WTC11 (cell line): ENCODE measurements around the gene MTOR. TPM values are rescaled to one million over a fixed set of nuclear protein-coding genes. Genes with fewer than 3 reads are reported as not detected.

Source experiments
- ATAC-seq: fragments of 200-7000 bp; cut with Tn5 transposase; 2 replicates; pipeline ENCODE4 v1.10.0; 2021; ENCODE audit warnings: mild to moderate bottlenecking, moderate library complexity
- CTCF ChIA-PET: fragments of 300-600 bp; sonication (Branson Sonifier 250); formaldehyde crosslinking; loops from one replicate; lab custom pipeline; 2021; ENCODE audit warnings: antibody characterized with exemption; lab: Charles Lee
- POLR2A ChIA-PET: fragments of 350-600 bp; sonication (Branson Sonifier 250); formaldehyde crosslinking; loops from one replicate; lab custom pipeline; 2021; ENCODE audit warnings: antibody characterized with exemption; lab: Charles Lee
- DNase-seq: peaks from one replicate; pipeline ENCODE4 v3.0.0; 2021; ENCODE audit warnings: low spot score
- H3K27ac Mint-ChIP-seq: 2 replicates; pipeline ENCODE4 v1.8.0; 2021; ENCODE audit warnings: mixed read lengths
- H3K27me3 Mint-ChIP-seq: 2 replicates; pipeline ENCODE4 v1.8.0; 2021; ENCODE audit warnings: low read depth, mild to moderate bottlenecking, moderate library complexity, mixed read lengths
- H3K36me3 Mint-ChIP-seq: 2 replicates; pipeline ENCODE4 v1.8.0; 2021; ENCODE audit warnings: mixed read lengths
- H3K4me1 Mint-ChIP-seq: 2 replicates; pipeline ENCODE4 v1.8.0; 2022; ENCODE audit warnings: mixed read lengths
- H3K4me3 Mint-ChIP-seq: 2 replicates; pipeline ENCODE4 v1.8.0; 2021; ENCODE audit warnings: mild to moderate bottlenecking, moderate library complexity, mixed read lengths
- H3K9me3 Mint-ChIP-seq: 2 replicates; pipeline ENCODE4 v1.8.0; 2021; ENCODE audit warnings: mixed read lengths
- ATF1 ChIP-seq: sonication (generic); formaldehyde crosslinking; IDR thresholded peaks from 2 replicates; pipeline ENCODE4 v1.8.1; 2023; ENCODE audit warnings: mild to moderate bottlenecking, moderate library complexity, missing genetic modification reagents
- ETV6 ChIP-seq: sonication (generic); formaldehyde crosslinking; IDR thresholded peaks from 2 replicates; pipeline ENCODE4 v1.8.1; 2022; ENCODE audit warnings: mild to moderate bottlenecking, missing genetic modification reagents
- FOXK1 ChIP-seq: sonication (generic); formaldehyde crosslinking; IDR thresholded peaks from 2 replicates; pipeline ENCODE4 v1.8.0; 2022; ENCODE audit warnings: mild to moderate bottlenecking, moderate library complexity, missing genetic modification reagents
- GABPB1 ChIP-seq: sonication (generic); formaldehyde crosslinking; IDR thresholded peaks from 2 replicates; pipeline ENCODE4 v1.8.1; 2023; ENCODE audit warnings: mild to moderate bottlenecking, missing genetic modification reagents
- GRHL2 ChIP-seq: fragments of 250-450 bp; sonication (Bioruptor Pico); IDR thresholded peaks from 2 replicates; pipeline ENCODE4 v1.8.0; 2022; ENCODE audit warnings: mild to moderate bottlenecking, moderate library complexity; ENCODE audit not compliant: insufficient replicate concordance, severe bottlenecking
- IRF2 ChIP-seq: sonication (generic); formaldehyde crosslinking; IDR thresholded peaks from 2 replicates; pipeline ENCODE4 v1.8.0; 2022; ENCODE audit warnings: low read depth, missing genetic modification reagents, borderline replicate concordance
- NFYB ChIP-seq: sonication (generic); formaldehyde crosslinking; conservative IDR thresholded peaks from 2 replicates; pipeline ENCODE4 v1.8.0; 2022; ENCODE audit warnings: low read depth, missing genetic modification reagents
- NR3C1 ChIP-seq: sonication (generic); formaldehyde crosslinking; conservative IDR thresholded peaks from 2 replicates; pipeline ENCODE4 v1.8.1; 2023; ENCODE audit warnings: low read depth, mild to moderate bottlenecking, missing genetic modification reagents
- PRRX2 ChIP-seq: fragments of 250-450 bp; sonication (Bioruptor Pico); IDR thresholded peaks from 2 replicates; pipeline ENCODE4 v1.8.0; 2021; ENCODE audit warnings: mild to moderate bottlenecking
- RELA ChIP-seq: sonication (generic); formaldehyde crosslinking; IDR thresholded peaks from 2 replicates; pipeline ENCODE4 v1.8.1; 2022; ENCODE audit warnings: missing genetic modification reagents, mild to moderate bottlenecking, borderline replicate concordance
- RORB ChIP-seq: fragments of 250-450 bp; sonication (Bioruptor Pico); IDR thresholded peaks from 2 replicates; pipeline ENCODE4 v1.9.0; 2021; ENCODE audit warnings: mild to moderate bottlenecking
- SMAD3 ChIP-seq: sonication (generic); formaldehyde crosslinking; IDR thresholded peaks from 2 replicates; pipeline ENCODE4 v1.8.0; 2022; ENCODE audit warnings: missing genetic modification reagents, mild to moderate bottlenecking, borderline replicate concordance
- TCF7 ChIP-seq: sonication (generic); formaldehyde crosslinking; IDR thresholded peaks from 2 replicates; pipeline ENCODE4 v1.8.0; 2022; ENCODE audit warnings: mild to moderate bottlenecking, low read depth, missing genetic modification reagents, moderate library complexity
- TEAD1 ChIP-seq: sonication (generic); formaldehyde crosslinking; IDR thresholded peaks from 2 replicates; pipeline ENCODE4 v1.8.0; 2022; ENCODE audit warnings: mild to moderate bottlenecking, missing genetic modification reagents
- total RNA-seq: library from RNA; stranded (reverse); gene quantifications from 3 replicates; pipeline ENCODE4 v1.2.3, GENCODE V29; 2021
- TF ChIP-seq, protein P1 (sequence below): sonication (generic); formaldehyde crosslinking; IDR thresholded peaks from 2 replicates; pipeline ENCODE4 v1.8.1; 2023; ENCODE audit warnings: mild to moderate bottlenecking, missing genetic modification reagents
- TF ChIP-seq, protein P2 (sequence below): fragments of 250-450 bp; sonication (Bioruptor Pico); IDR thresholded peaks from 2 replicates; pipeline ENCODE4 v1.9.0; 2021; ENCODE audit warnings: mild to moderate bottlenecking
- TF ChIP-seq, protein P3 (sequence below): fragments of 250-450 bp; sonication (Bioruptor Pico); IDR thresholded peaks from 2 replicates; pipeline ENCODE4 v2.1.2; 2022; ENCODE audit warnings: mild to moderate bottlenecking, moderate library complexity
- TF ChIP-seq, protein P4 (sequence below): sonication (generic); formaldehyde crosslinking; IDR thresholded peaks from 2 replicates; pipeline ENCODE4 v1.8.1; 2023; ENCODE audit warnings: mild to moderate bottlenecking, missing genetic modification reagents
- TF ChIP-seq, protein P5 (sequence below): sonication (generic); formaldehyde crosslinking; IDR thresholded peaks from 2 replicates; pipeline ENCODE4 v1.8.0; 2023; ENCODE audit warnings: mild to moderate bottlenecking, missing genetic modification reagents

MTOR gene
- total RNA-seq, 1 experiment from 2014 or later: 65.0 TPM

DNA sequence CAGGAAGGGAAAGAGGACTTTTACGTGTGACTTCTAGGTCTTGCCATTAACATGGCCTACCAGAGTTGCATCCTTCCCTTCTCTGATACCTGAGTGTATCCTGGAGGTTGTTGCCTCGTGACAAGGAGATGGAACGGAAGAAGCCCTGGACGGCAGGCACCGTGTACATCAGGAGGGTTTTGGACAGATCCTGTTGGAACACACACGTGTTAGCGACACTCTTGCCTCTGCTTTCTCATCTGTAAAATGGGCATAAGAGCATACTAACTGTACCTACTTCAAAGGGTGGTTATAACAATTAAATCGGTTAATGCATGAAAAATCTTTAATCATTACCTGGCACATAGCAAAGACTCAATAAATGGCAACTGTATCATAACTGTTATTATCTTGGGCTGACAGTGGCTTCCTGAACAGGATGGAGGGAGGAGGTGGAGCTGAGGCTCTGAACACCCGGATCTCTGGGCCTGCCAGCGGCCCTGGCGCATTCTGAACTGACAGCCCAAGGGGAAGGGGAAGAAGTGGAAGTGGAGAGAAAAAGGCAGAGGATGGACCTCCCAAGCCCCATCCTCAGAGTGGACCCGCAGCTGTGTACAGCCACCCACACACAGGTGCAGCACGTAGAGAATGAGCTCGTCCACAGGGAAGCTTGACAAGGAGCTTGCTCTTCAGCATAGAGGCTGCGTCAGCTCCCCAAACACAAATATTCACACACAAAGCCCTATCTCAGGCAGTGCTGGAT, 132.5 kb downstream of the MTOR start (continued):
- TF ChIP-seq, protein P1, sequence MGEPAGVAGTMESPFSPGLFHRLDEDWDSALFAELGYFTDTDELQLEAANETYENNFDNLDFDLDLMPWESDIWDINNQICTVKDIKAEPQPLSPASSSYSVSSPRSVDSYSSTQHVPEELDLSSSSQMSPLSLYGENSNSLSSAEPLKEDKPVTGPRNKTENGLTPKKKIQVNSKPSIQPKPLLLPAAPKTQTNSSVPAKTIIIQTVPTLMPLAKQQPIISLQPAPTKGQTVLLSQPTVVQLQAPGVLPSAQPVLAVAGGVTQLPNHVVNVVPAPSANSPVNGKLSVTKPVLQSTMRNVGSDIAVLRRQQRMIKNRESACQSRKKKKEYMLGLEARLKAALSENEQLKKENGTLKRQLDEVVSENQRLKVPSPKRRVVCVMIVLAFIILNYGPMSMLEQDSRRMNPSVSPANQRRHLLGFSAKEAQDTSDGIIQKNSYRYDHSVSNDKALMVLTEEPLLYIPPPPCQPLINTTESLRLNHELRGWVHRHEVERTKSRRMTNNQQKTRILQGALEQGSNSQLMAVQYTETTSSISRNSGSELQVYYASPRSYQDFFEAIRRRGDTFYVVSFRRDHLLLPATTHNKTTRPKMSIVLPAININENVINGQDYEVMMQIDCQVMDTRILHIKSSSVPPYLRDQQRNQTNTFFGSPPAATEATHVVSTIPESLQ: no peak
- TF ChIP-seq RELA (no peak), ATF1 (CRISPR knock-in tag) (no peak), RORB (CRISPR knock-in tag) (no peak), PRRX2 (no peak), SMAD3 (CRISPR knock-in tag) (no peak)
- TF ChIP-seq, protein P2, sequence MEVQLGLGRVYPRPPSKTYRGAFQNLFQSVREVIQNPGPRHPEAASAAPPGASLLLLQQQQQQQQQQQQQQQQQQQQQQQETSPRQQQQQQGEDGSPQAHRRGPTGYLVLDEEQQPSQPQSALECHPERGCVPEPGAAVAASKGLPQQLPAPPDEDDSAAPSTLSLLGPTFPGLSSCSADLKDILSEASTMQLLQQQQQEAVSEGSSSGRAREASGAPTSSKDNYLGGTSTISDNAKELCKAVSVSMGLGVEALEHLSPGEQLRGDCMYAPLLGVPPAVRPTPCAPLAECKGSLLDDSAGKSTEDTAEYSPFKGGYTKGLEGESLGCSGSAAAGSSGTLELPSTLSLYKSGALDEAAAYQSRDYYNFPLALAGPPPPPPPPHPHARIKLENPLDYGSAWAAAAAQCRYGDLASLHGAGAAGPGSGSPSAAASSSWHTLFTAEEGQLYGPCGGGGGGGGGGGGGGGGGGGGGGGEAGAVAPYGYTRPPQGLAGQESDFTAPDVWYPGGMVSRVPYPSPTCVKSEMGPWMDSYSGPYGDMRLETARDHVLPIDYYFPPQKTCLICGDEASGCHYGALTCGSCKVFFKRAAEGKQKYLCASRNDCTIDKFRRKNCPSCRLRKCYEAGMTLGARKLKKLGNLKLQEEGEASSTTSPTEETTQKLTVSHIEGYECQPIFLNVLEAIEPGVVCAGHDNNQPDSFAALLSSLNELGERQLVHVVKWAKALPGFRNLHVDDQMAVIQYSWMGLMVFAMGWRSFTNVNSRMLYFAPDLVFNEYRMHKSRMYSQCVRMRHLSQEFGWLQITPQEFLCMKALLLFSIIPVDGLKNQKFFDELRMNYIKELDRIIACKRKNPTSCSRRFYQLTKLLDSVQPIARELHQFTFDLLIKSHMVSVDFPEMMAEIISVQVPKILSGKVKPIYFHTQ (CRISPR knock-in tag): no peak
- TF ChIP-seq, protein P3, sequence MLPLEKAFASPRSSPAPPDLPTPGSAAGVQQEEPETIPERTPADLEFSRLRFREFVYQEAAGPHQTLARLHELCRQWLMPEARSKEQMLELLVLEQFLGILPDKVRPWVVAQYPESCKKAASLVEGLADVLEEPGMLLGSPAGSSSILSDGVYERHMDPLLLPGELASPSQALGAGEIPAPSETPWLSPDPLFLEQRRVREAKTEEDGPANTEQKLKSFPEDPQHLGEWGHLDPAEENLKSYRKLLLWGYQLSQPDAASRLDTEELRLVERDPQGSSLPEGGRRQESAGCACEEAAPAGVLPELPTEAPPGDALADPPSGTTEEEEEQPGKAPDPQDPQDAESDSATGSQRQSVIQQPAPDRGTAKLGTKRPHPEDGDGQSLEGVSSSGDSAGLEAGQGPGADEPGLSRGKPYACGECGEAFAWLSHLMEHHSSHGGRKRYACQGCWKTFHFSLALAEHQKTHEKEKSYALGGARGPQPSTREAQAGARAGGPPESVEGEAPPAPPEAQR (CRISPR knock-in tag): no peak

DNA sequence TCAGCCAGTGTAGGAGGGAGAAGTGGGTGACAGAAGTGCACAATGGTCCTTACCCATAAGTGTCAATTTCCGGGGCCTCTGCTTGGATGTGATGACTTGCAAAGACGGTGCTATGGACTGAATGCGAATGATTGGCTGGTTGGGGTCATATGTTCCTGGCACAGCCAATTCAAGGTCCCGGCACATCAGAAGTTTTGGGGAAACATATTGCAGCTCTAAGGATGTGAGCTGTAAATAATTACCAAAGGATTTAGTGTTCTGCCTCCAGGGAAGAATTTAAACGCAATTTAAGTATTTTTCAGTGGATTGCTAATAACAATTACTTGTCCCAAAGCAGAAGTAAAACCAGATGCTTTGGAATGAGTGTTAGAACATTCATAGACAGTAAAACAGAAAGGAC, 135.8 kb downstream of the MTOR start:
- DNase-seq (no peak), ATAC-seq (no peak)
- Mint-ChIP-seq H3K4me3 (no peak overlapping the region), H3K27me3 (no peaks in the 10 kb centered on the region), H3K4me1 (no peaks in the 10 kb centered on the region), H3K27ac (no peak overlapping the region), H3K36me3 (peaks cover 68% of the 10 kb centered on the region), H3K9me3 (no peaks in the 10 kb centered on the region)
- POLR2A ChIA-PET: no interaction called here
- CTCF ChIA-PET: interaction anchor here (1.5 kb wide), 1 partner anchor 89 kb away, joined by 5 read pairs; no protein-coding TSS in a partner anchor
- TF ChIP-seq TEAD1 (CRISPR knock-in tag): no peak
- no peak for TF ChIP-seq NR3C1
- no peak for TF ChIP-seq IRF2 (CRISPR knock-in tag)
- no peak for TF ChIP-seq ETV6
- TF ChIP-seq GRHL2 (CRISPR knock-in tag): no peak
- no peak for TF ChIP-seq FOXK1 (CRISPR knock-in tag)
- no peak for TF ChIP-seq GABPB1 (CRISPR knock-in tag)
- TF ChIP-seq, protein P4, sequence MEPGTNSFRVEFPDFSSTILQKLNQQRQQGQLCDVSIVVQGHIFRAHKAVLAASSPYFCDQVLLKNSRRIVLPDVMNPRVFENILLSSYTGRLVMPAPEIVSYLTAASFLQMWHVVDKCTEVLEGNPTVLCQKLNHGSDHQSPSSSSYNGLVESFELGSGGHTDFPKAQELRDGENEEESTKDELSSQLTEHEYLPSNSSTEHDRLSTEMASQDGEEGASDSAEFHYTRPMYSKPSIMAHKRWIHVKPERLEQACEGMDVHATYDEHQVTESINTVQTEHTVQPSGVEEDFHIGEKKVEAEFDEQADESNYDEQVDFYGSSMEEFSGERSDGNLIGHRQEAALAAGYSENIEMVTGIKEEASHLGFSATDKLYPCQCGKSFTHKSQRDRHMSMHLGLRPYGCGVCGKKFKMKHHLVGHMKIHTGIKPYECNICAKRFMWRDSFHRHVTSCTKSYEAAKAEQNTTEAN (CRISPR knock-in tag): no peak
- TF ChIP-seq TCF7: no peak
- TF ChIP-seq NFYB (CRISPR knock-in tag): no peak
- TF ChIP-seq, protein P5, sequence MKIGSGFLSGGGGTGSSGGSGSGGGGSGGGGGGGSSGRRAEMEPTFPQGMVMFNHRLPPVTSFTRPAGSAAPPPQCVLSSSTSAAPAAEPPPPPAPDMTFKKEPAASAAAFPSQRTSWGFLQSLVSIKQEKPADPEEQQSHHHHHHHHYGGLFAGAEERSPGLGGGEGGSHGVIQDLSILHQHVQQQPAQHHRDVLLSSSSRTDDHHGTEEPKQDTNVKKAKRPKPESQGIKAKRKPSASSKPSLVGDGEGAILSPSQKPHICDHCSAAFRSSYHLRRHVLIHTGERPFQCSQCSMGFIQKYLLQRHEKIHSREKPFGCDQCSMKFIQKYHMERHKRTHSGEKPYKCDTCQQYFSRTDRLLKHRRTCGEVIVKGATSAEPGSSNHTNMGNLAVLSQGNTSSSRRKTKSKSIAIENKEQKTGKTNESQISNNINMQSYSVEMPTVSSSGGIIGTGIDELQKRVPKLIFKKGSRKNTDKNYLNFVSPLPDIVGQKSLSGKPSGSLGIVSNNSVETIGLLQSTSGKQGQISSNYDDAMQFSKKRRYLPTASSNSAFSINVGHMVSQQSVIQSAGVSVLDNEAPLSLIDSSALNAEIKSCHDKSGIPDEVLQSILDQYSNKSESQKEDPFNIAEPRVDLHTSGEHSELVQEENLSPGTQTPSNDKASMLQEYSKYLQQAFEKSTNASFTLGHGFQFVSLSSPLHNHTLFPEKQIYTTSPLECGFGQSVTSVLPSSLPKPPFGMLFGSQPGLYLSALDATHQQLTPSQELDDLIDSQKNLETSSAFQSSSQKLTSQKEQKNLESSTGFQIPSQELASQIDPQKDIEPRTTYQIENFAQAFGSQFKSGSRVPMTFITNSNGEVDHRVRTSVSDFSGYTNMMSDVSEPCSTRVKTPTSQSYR (CRISPR knock-in tag): no peak
